NOMO-1 treated with dmso at 0.1 percent for 144 hours (cell line): ENCODE results near the gene CFAP99.

ENCODE experiments used
- DNase-seq: peaks from one replicate; lab custom pipeline; 2025; ENCODE audit not compliant: unreplicated experiment; lab: John Stamatoyannopoulos, UW

CFAP99 gene

DNA sequence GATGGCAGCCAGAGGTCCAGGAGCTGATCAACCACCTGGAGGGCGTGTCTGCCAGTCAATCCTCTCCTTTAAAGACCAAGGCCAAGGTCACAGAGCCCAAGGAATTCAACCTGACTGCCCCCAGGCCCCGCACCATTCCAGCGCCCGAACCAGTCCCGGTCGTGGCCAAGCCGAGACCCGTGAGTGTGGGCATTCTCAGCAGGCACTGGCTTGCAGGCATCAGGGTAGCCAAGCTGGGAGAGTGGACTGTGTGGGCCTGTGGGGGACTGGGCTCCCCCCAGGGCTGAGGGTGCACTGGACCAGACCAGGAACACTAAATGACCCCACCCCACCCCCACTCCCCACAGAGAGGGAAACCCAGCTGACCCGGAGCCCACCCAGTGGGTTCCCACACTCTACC, 26.4 kb downstream of the CFAP99 start:
- no peak for DNase-seq

DNA sequence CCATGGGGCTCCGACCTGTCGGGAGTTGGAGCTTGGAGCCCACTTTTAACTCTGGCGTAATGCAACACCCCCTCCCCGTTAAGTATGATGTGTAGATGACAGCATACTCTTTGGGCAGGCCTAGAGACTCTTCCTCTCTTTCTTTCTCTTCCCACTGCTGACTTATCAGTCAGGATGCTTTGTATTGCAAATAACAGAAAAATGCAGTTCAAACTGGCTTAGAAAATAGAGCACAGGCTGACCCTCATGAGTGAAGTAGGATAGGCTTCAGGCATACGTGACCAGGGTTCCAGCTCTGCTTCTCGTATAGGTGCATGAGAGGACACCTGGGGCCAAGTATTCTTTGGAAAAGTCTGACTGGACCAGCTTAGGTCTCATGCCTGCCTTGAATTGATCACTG, 26.8 kb downstream of the CFAP99 start:
- DNase-seq: no peak

DNA sequence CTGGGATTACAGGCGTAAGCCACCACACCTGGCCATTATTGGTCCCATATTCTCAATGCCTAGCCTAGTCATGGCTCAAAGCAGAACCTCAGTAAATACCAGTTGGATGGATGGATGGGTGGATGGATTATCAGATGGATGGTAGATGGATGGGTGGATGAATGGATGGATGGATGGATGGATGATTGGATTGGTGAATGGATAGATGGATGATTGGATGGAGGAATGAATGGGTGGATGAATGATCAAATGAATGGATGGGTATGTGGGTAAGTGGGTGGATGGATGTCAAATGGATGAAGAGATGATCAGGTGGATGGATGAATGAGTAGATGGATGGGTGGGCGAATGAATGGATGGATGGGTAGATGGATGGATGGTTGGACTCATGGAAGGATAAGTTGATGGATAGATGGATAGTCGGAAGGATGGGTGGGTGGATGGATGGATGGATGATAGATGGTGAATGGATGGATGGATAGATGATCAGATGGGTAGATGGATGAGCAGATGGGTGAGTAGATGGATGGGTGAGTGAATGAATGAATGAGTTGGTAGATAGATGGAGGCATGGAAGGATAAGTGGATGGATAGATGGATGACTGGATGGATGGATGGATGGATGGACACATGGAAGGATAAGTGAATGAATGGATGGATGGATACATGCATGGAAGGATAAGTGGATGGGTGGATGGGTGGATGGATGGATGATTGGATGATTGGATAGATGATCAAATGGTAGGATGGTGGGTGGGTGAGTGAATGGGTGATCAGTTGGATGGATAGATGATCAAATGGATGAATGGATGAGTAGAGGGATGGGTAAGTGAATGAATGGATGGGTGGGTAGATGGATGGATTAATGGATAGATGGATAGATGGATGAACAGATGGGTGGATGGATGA, 28.2 kb downstream of the CFAP99 start:
- DNase-seq: no peak

DNA sequence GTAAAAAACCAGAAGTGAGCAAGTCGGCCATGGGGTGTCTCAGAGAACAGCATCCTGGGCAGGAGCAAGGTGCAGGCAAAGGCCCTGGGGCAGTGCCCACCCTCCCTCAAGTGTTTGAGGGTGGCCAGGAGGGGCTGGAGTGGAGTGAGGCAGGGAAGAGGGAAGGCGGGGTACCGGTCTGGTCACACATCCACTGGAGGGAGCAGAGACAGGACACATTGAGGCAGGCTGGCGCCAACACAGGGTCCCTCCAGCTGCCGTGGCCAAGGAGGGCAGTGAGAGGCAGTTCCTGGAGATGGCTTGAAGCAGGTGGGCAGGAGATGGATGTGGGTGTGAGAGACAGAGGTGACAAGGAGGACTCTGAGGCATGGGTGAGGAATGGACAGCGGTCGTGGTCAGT, 29.8 kb downstream of the CFAP99 start:
- DNase-seq: no peak

DNA sequence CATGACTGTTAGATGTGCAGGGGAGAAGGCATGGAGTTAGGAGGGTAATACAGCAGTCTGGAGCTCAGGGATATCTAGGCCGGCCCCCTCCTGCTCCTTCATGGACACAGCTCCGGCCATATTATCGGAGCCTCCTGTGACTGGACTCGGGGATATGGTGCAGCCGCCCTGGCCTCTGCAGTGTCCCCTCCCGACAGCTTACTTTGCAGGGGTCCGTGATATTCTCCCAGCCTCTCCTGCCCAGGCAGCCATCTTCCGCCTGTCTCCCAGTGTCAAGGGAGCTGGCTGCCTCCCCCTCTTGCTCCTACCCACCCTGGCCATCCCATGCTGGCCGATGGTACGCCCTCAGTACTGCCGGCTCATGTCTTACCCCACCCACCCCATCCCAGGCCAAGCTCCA, 30.3 kb downstream of the CFAP99 start:
- no peak for DNase-seq

DNA sequence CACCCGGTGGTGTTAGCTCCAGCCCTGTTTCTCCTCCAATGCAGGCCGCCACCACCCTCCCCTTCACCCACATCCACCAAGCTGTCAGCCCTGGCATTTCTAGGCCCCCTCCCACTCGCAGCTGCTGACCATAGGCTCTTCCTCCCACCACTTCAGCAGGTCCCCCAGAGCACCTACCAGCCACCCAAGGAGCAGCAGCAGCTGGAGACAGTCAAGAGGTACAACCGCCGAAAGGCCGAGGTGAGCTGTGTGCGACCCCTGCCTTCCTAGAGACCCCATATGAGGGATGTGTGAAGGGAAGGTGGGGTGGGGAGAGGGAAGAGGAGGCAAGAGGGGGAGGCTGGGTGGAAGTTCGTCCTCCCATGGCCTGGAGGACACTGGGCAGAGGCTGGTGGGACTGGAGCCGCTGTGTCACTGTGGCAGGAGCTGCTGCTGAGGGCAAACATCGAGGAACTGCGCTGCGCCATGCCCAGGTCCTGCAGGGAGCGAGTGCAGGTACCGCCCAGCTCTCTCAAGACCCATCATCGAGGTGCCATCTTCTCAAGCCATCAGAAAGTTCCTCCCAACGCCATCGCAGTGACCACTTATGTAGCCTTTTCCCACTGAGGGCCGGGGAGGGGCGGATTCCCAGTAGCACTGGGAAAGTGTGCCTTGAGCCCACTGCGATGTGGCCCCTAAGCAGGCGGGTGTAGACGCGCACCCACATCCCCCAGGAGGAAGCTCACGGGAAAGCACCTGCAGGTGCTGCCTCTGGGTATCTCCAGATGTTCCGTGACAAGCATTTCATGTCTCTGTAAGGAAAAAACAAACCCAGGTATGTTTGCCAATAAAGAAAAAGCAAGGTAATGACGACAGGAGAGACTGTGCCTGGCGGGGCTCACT, 31.0 kb downstream of the CFAP99 start:
- no peak for DNase-seq

DNA sequence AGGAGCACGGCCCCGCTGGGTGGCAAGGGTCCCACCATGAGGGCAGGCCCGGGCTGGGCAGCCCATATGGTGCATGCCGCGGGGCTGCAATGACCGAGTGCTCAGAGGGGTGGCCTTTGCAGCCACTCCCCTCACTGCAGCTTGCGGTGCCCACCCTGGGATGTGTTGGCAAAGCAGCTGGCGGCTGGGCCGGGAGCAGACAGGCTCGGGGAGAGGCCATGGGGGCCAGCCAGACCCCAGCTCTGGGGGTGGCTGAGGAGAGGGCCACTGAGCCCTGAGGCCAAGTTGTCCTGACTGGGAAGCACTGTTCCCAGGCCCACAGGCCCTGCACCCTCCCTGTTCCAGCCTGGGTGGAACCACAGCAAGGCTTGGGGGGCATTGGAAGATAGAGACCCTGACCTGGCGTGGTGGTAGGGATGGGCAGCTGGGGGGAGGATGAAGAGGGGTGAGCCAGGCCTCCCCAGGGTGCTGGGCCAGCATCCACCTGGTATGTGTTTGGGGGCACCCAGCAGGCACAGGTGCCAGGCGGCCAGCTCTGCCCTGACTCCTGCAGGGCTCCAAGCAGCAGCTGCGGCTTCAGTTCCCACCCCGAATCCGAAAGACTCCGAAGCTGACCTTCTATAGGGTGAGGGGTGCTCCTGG, 31.8 kb downstream of the CFAP99 start:
- no peak for DNase-seq

DNA sequence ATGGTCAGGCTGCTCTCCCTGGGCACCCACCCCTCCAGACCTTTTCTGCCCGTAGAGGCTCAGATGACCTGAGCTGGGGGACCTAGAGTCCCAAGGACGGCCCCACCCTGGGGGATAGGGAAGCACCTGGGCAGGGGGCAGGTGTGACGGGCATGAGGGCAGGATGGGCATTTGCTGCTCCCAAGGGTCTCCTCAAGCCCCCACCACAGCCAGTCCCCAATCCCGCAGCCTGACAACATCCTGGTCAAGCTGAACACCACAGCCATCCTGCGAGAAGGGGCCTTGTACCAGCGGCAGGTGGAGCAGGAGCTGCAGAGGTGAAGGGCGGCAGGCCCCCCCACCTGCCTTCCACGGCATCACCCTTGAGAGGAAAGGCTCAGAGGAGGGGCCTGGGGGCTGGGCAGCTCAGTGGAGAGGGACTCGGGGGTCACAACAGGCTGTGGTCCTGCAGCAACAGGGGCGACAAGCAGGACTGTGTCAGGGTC, 32.3 kb downstream of the CFAP99 start:
- DNase-seq: no peak

DNA sequence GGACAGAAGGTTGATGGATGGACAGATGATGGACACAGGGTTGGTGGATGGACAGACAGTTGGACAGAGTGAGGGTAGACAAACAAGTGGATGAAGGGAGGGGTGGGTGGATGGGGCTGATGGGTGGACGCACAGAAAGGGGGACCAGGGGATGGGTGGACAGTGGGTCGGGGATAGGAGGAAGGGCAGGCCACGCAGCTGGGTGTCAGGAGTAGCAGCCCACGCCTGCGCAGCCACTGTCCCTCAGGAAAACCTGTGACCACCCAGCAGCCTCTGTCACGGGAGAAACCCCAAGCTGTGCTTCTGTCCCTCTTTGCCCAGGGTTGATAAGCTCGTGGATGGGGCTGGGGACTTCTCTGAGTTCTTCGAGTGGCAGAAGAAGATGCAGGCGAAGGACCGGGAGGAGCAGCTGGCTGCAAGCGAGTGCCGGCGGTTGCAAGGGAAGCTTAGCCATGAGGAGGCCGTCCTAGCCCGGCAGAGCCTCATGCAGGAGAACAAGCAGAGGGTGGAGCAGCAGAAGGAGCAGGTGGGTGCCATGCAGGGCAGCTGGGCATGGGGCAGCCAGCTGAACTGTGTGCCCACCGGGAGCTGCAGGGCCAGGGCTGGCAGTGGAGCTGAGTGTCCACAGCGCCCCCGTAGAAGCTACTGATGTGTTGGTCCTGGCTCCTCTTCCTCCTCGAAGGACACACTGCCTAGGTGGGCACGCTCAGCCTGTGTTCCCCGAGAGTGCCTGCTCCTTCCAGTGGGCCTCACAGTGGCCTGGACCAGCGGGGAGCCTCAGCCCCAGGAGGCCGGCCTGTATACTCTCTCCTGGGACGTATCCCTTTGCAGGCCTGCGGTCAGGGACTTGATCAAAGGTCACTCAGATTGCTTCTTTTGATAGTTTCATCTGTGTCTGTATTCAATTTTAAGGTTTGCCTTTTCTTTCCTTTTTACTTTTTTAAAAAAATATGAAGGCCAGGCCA, 33.3 kb downstream of the CFAP99 start:
- DNase-seq: no peak

DNA sequence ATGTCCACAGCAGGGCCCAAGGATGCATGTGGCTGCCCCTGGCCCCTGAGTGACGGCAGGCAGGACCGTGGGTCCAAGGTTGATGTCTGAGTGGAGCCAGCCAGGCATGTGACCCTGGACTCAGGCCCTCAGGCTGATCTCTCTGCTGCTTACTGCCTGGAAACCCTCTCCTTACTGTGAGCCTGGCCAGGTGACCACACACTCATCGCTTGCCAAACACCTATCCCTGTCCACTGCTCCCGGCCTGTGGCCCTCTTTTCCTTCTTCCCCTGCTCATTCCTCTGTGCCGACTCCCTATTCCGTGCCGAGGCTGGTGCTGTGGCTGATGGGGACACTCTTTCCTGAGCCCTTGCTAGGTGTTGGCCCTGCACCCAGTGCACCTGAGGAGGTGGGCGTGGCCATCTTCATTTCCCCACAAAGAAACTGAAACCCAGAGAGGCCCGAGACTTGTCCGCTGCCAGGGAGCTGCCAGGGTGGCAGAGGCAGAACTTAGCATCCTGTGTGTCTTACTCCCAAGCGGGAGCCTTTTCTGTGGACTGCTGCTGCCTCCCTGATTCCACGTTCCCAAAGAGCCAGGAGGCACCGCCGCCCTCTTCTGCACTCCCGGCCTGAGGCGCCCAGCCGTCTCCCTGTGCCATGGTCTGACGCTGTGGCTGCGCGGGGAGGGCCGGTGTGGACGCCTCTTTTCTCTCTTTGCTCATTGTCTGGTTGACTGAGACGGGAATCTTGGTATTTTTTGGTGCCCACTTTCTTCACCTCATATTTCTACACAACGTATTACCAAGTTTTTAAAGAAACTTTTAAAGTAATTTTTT, 38.9 kb downstream of the CFAP99 start:
- DNase-seq: no peak

DNA sequence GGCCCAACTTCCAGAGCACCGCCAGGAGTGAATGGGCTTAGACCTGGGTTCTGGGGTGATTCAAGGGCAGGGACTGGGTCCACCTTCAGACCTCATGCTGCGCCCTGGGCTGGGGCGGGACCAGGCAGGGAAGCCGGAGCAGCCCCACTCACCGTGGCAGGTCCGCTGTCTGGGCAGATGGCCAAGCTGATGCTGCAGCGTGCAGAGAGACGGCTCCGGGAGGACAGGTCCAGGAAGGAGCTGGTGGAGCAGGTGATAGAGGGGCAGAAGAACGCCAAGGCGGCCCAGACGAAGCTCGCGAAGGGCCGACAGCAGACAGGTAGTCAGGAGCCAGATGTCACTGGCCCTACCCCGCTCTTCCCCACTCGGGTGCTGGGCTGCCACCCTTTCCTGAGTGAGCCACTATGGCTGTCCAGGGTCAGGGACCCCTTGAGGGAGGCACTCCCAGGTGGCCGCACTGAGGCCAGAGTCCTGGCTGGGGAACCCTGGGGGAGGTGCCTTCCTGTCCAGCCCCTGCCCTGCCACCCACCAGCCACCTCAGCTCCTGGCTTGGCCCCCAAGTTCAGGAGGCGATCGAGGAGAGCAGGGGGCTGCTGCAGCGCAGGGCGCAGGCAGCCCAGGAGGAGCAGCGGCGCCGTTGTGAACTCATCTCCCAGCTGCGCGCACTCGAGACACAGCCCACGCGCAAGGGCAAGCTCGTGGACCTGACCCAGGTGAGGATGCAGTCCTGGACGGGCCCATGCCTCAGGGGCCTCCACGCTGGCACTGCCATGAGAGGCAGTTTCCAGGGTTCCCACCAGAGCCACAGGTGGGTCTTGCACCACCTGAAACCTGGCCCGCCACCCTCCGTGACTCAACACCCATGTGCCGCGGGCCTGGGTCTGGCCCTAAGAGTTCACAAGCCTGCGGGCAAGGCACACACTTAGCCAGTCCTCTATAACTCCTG, 40.1 kb downstream of the CFAP99 start:
- no peak for DNase-seq

DNA sequence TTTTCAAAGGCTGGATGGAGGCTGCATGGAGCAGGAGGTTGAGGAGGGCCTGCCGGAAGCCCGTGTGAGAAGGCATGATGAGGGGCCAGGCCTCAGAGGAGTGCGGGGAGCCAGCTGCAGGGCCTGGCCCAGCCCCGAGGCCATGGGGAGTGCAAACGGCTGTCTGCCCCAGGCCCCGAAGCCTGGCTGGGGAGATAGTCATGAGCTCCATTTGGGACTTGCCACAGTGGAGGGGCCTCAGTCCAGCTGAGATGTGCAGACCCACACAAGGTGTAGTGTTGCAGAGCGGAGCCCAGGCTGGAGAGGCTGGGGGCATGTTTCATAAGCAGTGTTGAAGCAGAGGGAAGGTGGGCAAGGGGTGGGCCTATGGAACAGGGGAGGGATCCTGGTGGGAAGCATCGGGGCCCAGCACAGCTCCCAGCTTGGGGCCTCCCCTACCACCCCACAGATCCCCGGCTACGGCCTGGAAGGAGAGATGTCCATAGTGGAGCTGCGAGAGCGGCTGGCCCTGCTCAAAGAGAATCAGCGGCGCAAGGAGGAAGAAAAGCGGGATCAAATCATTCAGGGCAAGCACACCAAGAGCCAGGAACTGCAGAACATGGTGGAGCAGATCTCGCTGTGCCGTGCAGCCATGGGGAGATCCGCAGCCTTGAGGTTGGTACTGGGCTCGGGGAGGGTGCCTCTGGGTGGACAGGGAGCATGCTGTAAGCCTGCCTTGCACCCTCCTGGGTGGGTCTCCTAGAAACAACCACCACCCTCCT, 41.0 kb downstream of the CFAP99 start:
- DNase-seq: no peak

DNA sequence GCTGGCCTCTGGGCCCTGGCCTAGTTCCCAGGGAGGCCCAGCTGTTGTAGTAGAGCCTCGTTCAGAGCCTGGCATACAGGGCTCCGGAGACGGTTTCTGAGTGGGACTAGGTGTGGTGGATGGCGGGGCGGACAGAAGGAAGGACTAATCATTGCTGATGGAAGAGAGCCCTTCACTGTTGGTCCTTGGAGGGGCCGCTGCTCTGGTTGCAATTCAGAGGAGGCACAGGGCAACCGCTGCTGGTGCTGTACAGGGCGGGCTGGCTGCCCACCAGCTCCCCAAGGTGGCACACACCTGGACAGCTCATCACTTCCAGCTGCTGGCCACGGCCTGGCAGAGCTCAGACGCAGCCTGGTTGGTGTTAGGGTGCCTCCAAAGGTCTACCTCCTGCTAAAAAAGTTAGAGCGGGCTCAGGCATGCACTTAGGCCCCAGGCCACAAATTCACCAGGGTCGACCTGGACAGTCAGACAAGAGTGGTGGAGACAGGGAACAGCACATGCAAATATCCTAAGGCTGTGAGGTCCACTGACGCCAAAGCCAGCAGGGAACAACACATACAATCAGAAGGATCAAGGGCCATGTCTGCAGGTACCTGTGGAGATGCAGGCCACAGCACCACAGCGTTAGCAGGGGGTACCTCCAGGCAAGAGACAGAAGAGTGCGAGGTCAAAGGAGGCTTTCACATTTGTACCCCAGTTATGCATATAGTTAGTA, 42.6 kb downstream of the CFAP99 start:
- DNase-seq: no peak

DNA sequence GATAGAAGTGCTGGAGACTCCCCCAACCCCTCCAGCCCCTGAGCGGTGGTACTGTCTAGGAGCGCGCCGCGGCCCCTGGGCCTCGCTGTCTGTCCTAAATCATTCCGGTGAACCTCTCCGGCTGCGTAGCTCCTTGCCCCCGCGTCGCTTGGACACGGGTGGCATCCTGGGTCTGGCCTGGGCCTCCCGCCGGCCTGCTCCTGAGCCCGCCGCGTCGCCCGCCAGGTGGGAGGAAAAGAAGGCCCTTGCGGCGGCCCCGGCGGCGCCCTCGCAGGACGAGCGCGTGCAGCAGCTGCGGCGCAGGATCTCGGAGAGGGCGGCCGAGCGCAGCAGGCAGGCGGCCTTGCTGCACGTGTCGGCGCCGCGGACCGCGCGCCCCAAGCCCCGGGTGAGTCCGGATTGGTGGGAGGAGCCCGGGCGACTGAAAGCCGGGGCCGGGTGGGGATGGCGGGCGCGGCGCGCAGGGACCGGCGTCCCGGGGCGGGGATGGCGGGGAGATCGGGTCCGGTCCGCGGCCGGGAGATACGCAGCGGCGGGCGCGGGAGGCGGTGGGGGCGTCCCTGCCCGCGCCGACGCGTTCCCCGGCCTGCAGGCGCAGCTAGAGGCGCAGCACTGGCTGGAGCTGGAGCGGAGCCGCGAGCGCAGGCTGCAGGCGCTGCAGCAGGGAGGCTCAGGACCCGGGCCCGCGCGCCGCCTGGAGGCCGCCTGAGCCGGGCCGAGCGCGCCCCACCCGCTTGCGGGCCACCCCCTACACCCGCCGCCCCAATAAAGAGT, 43.6 kb downstream of the CFAP99 start:
- peak; percentile 38 for DNase-seq

DNA sequence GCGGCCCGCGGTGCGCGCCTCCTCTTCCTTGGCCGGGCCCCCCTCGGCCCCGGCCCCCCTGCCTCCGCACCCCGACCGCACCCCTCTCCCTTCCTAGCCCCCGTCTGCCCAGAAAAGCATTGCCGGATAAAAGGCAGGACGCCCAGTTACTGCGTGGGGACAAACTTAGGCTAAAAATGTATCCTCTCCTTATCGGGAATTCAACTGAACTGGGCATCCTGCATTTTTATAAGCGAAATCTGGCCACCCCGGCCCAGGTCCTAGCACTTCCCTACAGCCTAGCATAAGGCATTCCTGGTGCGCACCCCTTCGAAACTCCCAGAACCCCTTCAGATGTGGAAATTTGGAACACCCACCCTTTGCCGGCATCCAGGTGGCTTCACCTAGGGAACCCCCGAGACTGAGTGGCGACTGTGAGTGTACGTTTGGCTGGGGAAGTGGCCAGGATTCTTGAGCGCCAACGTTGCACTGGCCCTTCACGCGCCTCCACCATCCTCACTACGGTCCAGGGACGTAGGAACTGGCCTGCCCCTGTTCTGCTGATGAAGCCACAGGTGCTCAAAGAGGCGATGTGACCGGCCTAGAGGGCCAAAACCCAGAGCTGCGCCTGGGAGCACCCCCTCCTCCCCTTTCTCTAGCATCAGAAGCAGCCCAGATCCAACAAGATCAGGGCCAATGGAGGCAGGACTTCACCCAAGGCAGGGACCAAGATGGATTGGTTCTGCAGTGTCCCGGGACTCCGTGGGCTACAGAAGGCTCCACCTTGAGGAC, 44.4 kb downstream of the CFAP99 start:
- DNase-seq: no peak
